ENCODE data around the gene PTBP1. TPM values are rescaled to one million over a fixed set of nuclear protein-coding genes. Genes with fewer than 3 reads are reported as not detected.

Gene PTBP1
- total RNA-seq, 1 donor from 2014 or later: 496 TPM

- peaks cover 19% of the 10 kb centered on the region for H3K36me3 Mint-ChIP-seq
- no peaks in the 10 kb centered on the region for H3K9me3 Mint-ChIP-seq
- TF ChIP-seq, protein P1, sequence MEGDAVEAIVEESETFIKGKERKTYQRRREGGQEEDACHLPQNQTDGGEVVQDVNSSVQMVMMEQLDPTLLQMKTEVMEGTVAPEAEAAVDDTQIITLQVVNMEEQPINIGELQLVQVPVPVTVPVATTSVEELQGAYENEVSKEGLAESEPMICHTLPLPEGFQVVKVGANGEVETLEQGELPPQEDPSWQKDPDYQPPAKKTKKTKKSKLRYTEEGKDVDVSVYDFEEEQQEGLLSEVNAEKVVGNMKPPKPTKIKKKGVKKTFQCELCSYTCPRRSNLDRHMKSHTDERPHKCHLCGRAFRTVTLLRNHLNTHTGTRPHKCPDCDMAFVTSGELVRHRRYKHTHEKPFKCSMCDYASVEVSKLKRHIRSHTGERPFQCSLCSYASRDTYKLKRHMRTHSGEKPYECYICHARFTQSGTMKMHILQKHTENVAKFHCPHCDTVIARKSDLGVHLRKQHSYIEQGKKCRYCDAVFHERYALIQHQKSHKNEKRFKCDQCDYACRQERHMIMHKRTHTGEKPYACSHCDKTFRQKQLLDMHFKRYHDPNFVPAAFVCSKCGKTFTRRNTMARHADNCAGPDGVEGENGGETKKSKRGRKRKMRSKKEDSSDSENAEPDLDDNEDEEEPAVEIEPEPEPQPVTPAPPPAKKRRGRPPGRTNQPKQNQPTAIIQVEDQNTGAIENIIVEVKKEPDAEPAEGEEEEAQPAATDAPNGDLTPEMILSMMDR (conservative IDR thresholded peaks at IDR 0.05): peak; percentile 43
- no peak for DNase-seq (ENCODE audit: extremely low spot score, unreplicated experiment)
- peak overlapping the region; percentile 95 for H3K4me3 Mint-ChIP-seq
- peaks cover 33% of the 10 kb centered on the region for H3K4me1 Mint-ChIP-seq (ENCODE audit: unreplicated experiment)
- peak overlapping the region; percentile 98 for H3K27ac Mint-ChIP-seq
- H3K27me3 Mint-ChIP-seq: peaks cover 6% of the 10 kb centered on the region
These were observed 2.0 kb downstream of the PTBP1 start for GRCh38 chr19:799076-799881.

- peaks cover 19% of the 10 kb centered on the region for H3K36me3 Mint-ChIP-seq
- H3K4me1 Mint-ChIP-seq (ENCODE audit: unreplicated experiment): peaks cover 33% of the 10 kb centered on the region
- peak overlapping the region; percentile 95 for H3K4me3 Mint-ChIP-seq
- no peak for DNase-seq (ENCODE audit: extremely low spot score, unreplicated experiment)
- no peaks in the 10 kb centered on the region for H3K9me3 Mint-ChIP-seq
- H3K27ac Mint-ChIP-seq: peak overlapping the region; percentile 98
- TF ChIP-seq, protein P1 (conservative IDR thresholded peaks at IDR 0.05): no peak
- peaks cover 6% of the 10 kb centered on the region for H3K27me3 Mint-ChIP-seq
These were observed 3.2 kb downstream of the PTBP1 start for GRCh38 chr19:800360-801029.

DNA sequence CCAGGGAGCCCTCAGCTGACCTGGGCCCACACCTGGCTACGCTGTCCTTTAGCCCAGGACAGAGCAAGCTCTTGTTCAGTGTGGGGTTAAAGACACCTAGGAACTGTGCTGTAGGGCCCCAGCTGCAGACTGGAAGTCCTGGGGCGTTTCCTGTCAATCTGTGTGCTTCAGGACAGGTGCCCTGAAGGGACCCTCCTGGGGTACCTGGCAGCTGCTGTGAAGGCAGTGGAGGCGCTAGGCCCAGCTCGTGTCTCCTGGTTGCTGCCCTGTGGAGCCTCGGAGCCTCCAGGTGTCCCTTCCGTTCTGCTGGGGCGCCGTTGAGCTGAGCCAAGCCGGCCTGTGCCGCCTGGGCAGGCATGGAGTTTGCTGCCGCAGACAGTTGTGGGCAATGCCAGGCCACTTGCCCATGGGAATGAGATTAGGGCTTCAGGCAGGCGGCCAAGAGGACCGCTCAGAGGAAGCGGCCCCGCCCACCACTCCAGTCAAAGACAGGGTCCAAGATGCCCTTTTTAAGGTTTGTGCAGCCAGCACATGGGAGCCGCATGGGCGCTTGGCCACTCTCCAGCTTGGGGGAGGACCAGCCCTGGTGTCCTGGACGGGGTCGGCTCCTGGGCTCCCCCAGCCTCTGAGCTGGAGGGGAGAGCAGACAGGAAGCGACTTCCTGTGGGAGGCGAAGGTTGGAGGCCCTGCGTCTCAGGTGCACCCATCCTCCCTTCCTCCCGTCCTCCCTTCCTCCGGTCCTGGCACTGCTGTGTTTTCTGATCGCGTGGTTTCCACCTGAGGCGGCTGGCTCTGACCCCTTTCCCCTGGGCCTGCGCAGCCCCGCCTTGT is 4.0 kb downstream of the PTBP1 start:
- H3K36me3 Mint-ChIP-seq: peaks cover 19% of the 10 kb centered on the region
- peak overlapping the region; percentile 74 for H3K4me3 Mint-ChIP-seq
- DNase-seq (ENCODE audit: extremely low spot score, unreplicated experiment): no peak
- peaks cover 6% of the 10 kb centered on the region for H3K27me3 Mint-ChIP-seq
- H3K4me1 Mint-ChIP-seq (ENCODE audit: unreplicated experiment): peaks cover 33% of the 10 kb centered on the region
- TF ChIP-seq, protein P1 (conservative IDR thresholded peaks at IDR 0.05): no peak
- no peaks in the 10 kb centered on the region for H3K9me3 Mint-ChIP-seq
- H3K27ac Mint-ChIP-seq: peak overlapping the region; percentile 46

DNA sequence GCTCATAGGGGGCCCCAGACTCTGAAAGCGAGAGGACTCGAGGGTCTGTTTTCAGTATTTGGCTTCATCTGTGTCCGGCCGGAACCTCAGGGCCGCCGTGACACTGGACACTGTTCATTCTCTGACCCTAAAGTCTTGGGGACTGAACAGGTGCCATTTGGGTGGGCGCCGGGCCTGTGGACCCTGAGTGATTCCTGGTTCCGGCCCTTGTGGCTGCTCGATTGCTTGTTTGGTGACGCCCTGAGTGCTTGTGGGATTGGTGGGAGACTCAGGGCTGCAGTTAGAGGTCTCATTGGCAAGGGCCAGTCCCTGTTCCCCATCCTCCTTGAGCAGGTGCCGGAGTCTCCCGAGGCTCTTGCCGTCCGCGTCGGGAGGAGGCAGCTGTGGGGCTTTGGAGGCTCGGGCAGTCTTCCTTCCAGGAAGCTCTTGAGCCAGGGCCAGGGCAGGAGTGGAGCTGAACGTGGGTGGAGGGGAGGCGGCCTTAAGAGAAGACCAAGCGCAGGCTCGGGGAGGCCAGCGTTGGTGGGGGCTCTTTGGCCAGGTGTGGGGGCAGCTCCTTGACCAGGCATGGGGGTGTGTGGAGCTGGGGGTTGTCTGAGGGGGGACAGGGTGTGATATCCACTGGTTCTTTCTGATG is 4.7 kb downstream of the PTBP1 start:
- H3K27ac Mint-ChIP-seq: peak overlapping the region; percentile 91
- H3K36me3 Mint-ChIP-seq: peaks cover 19% of the 10 kb centered on the region
- TF ChIP-seq, protein P1 (conservative IDR thresholded peaks at IDR 0.05): no peak
- peaks cover 29% of the 10 kb centered on the region for H3K4me1 Mint-ChIP-seq (ENCODE audit: unreplicated experiment)
- H3K4me3 Mint-ChIP-seq: peak overlapping the region; percentile 79
- H3K27me3 Mint-ChIP-seq: peaks cover 6% of the 10 kb centered on the region
- H3K9me3 Mint-ChIP-seq: no peaks in the 10 kb centered on the region
- no peak for DNase-seq (ENCODE audit: extremely low spot score, unreplicated experiment)

- no peak for DNase-seq (ENCODE audit: extremely low spot score, unreplicated experiment)
- peak overlapping the region; percentile 91 for H3K27ac Mint-ChIP-seq
- peak overlapping the region; percentile 79 for H3K4me3 Mint-ChIP-seq
- H3K4me1 Mint-ChIP-seq (ENCODE audit: unreplicated experiment): peaks cover 34% of the 10 kb centered on the region
- no peaks in the 10 kb centered on the region for H3K9me3 Mint-ChIP-seq
- peaks cover 25% of the 10 kb centered on the region for H3K36me3 Mint-ChIP-seq
- TF ChIP-seq, protein P1 (conservative IDR thresholded peaks at IDR 0.05): no peak
- H3K27me3 Mint-ChIP-seq: peaks cover 6% of the 10 kb centered on the region
These were observed 5.3 kb downstream of the PTBP1 start for GRCh38 chr19:802498-803098.

All from type B pancreatic cell (in vitro differentiated cells).